CD4-positive, alpha-beta T cell treated with Interleukin-4 for 4 hours (primary cell): Measurements from ENCODE around the gene CD226.
"Not testable (repeated sequence)": the region's sequence is repeated elsewhere in the genome, so short reads cannot be mapped to it uniquely, and the experiment has no call there.

ENCODE experiments used
- DNase-seq: peaks from one replicate; pipeline ENCODE4 v3.0.0-alpha.2; 2020

The CD226 gene

DNA sequence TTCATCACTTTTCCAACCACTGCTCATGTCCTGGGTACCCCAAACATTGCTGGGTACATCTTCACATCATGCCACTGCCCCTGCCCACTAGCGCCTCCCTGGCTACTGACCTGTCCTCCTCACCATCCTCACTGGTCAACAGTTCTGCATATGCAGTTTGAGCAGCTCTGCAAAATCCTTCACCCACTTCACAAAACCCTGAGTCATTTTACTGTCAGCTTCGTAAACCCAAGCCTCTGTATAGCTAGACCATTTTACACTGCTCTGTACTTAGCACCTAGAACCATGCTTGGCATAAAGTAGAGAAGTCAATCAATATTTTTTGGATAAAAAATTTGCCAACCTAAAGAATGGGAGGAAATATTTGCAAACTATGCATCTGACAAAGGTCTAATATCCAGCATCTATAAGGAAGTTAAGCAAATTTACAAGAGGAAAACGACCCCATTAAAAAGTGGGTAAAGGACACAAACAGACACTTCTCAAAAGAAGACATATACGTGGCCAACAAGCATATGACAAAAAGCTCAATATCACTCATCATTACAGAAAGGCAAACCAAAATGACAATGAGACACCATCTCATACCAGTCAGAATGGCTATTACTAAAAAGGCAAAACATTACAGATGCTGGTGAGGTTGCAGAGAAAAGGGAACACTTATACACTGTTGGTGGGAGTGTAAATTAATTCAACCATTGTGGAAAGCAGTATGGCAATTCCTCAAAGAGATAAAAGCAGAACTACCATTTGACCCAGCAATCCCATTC is 48.3 kb downstream of the CD226 start:
- not testable (repeated sequence) for DNase-seq

DNA sequence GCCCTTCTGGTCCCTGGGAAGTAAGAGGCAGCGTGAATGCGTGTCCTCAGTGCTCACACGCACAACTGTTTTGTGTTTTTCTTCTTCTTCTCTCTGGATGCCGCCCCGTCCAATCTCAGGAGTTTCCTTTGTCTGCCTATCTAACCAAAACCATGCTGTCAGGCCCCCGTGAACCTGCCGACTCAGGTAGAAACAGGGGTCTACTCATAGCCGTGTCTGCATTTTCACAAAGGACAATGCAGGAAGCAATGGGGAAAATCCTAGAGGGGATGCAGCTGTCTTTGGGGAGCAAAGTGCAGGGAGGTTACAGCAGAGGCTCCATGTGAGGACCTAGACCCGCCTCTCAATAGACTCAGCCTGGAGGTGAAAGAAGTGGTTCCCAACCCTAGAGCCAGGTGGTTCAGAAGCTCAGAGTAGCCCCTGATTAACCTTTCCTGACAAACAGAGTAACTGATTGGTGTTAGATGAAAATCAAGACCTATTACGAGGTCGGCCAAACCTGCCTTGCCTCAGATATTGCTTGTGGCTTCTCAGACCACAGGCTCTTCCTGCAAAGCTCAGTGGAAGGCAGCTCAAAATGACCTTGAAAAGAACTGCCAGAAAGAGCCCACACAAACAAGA is 49.3 kb downstream of the CD226 start:
- peak; percentile 21 for DNase-seq

DNA sequence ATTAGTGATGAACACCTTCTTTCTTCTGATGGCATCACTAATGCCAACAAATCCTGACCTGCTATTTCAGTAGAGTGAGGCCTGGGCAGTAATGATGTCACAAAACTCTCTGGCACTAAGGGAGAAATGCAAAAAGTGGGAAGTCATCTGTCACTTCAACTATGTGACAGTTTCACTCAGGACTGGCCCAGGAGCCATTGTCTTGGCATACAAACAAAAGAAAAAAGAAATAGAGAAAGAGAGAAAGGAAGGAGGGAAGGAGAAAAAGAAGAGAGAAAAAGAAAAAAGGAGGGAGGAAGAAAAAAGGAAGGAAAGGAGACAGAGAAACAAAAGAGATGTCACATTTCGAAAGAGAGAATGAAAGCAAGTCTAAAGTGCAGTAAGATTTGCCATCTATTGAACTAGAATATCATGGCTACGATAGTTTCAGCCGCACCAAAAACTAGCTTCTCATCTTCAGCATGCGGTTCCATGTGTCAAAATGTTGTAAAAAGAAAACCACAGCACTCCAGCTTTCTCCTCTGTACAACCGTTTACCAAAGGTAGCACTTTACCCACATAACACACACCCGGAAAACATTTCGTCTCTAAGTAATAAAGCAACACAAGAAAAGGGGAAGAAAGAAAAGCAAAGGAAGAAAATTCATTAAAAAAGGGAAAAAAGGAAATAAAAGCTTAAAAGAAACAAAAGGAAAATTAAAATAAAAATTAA is 50.1 kb downstream of the CD226 start:
- DNase-seq, result peak; percentile 55

DNA sequence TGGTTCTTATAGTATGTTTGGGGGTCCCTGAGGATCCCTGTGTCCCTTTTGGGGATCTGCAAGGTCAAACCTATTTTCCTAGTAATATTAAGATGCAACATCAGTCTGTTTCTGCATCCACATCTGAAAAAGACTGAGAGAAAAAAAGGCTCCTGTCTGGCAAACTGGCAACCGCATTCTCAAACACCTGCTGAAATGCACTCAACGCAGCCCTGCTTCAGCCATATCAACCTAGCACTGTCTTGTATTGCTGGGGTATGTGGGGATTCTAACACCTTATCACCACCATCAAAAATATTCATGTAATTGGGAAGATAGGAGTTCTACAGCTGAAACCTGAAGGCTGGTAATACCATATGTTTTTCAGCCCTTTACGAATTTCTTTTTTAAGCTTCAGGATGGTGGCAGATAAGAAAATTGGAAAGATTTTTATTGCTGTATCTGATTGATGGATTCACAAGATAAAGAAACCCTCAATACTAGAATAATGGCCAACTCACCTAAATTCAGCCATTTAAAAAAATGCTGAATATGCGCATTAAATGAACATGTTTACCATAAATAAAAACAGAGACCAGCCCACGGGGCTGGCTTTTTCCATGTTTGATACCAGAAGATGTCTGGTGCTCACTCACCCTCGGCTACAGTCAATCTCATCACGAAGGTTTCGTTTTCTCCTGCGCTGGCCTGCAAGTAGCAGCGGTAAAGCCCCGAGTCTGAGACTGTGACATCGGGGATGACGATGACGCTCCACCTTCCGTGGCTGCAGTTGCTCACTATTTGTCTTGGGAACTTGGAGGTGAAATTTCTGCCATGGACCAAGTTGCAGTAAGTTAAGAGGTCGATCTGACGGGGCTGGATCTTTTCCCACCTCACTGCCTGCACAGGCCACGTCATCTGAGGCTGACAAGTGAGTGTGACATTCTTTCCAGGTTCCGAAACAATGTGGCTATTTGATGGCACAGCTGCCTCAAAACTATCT is 52.3 kb downstream of the CD226 start:
- peak; percentile 51 for DNase-seq

DNA sequence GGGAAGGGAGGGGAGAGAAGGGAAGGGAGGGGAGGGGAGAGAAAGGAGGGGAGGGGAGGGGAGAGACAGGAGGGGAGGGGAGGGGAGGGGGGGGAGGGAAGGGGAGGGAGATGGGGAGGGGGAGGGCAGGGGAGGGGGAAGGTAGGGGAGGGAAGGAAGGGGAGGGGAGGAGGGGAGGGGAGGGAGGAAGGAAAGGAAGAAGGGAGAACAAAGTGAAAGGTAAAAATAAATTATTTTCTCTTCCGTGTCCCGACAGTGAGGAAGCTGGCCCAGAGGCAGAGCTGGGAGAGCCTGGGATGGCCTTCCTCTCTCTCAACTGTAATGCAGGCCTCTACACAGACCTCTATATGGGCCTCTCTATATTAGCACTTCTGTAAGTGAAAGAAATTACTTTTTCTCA is 53.2 kb downstream of the CD226 start:
- DNase-seq, result no peak

DNA sequence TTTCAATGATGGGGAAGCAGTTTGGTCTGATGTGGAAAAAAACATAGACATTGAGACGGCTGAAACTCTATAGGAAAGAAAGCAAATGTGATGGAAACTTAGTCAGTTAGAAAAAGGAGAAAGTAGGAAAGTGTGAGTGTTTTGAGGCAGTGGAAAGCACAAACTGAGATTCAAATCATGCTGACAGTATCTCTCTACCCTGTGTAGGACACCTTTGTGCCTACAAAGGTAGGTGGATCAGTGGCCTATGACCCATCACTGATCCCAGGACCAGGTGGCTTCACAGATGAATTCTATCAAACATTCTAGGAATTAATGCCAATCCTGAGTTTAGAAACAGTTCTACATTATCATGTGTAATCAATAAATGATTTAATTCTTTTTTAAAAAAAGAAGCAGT is 57.1 kb downstream of the CD226 start:
- no peak for DNase-seq

DNA sequence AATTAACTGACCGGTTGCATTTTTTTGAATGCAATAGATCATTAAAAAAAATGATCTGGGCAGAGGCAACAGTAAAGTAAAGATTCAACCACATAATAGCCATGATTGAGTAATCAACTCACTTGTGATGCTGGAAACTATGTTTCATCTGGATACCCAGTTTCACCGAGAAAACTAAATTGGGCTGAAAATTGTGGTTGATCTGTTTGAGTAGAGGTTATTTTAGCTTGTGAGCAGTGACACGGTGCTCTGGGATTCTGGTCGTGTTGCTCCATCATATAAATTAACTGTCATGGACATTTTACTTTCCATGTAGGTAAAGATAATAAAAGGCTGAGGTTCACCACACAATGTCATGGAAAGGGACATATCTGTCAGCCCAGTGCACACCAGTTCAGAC is 58.7 kb downstream of the CD226 start:
- no peak for DNase-seq

DNA sequence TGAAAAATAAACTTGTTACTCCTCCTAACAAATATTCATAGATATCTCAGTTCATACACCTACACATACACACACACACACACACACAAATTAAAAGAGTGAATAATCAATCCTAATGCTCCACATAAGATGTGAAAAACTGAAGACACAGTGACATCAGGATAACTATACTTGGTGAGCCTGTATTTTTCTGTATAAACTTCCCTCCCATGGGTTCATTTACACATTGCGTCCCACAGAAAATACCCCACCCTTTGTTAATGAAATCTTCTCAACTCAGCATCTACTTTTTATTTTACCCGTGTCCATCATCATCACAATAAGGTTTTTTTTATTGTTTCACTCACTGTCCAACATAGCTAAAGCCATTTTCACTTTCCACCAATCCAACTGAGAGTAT is 60.4 kb downstream of the CD226 start:
- DNase-seq, result no peak

DNA sequence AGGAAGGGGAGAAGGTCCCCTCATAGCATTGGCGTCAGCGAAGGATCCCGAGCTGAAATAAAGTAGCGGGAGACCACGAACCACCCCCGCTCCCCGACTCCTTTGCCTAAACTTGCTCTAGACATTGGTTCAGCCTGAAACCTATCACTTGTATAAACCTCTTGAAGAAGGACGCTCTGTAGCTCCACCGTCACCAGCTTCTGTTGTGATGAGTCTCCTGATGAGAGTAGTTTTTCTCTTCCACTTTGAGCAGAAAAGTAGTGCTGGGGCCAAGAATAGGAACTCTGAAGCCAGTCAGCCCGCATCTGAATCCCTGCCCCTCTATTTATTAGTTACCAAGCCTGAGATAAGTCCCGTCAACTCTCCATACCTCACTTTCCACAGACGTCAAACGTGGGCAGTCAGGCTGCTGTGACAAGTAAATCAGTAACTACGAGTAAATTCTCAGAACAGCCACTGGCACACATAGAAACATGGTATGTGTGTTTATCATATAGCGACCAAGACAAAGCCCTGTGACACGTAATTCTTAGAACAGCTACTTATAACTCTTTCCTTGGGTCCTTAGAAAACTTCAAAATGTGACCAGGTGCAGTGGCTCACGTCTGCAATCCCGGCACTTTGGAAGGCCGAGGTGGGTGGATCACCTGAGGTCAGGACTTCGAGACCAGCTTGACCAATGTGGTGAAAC is 61.7 kb downstream of the CD226 start:
- peak; percentile 37 for DNase-seq

DNA sequence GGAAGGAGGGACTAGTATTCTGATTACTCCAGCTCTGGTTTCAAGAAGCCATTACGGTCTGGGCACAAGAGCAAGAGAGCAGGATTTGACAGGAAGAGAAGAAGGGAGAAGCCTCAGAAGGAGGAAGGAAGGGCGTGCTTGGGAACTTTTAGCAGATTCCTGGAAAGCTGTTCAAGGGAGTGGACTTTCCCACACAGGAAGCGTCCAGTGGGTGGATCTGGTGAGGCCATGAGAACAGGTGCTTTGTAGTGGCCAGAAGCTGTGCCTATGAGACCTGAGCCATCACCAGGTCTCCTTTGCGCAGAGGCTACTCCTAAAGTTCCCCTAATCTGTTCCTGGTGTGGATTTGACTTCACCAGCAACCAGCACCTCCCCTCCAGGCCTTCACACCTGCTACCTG is 62.3 kb downstream of the CD226 start:
- DNase-seq, result no peak

DNA sequence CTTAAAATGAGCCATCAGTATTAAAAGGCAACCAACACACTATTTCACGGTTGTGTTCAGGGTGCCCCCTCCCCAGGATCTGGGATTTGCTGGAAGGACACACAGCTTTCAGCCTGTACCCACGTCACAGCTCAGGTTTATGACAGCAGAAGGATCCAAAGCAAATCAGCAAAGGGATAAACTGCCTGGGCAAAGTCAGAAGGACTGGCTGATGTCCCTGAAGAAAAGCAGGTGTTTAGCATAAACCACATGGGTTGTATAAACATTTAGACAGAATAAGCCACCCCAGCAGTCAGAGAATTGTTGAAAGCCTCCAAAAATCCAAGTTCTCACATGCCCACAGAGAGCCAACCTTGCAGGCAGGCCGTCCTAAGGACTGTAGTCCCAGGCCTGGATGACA is 63.9 kb downstream of the CD226 start:
- DNase-seq, result no peak

DNA sequence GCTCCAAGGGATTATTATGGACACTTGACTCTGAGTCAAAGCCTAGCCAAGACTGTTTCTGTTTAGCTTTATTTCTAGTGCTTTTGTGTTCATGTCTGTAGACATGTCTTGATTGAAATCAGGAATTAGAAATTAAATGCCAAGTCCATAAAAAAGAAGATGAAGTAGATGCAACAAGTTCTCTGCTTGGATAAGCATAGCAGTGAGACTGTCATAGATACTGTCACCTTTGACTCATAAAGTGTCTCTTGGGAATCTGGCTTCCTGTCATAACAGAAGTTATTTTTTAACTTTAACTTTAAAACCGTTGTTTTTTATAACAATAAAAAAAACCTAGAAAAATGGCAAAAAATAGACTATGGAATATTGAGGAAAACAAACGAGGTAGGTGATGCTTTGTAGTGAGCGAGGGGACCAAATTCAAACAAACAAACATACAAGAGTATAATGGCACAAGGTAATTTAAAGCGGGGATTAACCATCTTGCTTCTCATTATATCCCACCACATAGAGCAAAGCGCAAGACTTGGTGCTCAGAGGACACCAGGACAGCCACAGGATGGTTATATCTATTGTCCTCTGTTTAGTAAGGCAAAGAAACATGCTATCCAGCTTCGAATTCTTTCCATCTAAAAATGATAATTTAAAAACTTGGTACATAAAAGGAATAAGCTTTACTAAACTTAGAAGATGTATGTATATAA is 64.6 kb downstream of the CD226 start:
- DNase-seq, result no peak

DNA sequence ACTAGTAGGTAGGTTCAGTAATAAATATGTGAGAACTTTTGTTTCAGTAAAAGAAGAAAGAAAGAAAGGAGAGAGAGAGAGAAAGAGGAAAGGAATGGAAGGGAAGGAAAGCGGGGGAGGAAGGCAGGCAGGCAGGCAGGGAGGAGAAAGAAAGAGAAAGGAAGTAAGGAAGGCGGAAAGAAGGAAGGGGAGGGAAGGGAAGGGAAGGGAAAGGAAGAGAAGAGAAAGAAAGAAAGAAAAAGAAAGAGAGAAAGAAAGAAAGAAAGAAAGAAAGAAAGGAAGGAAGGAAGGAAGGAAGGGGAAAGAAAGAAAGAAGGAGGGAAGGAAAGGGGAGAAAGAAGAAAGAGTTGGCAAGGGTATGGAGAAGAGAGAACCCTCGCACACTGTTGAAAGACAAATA is 67.6 kb downstream of the CD226 start:
- DNase-seq, result no peak

DNA sequence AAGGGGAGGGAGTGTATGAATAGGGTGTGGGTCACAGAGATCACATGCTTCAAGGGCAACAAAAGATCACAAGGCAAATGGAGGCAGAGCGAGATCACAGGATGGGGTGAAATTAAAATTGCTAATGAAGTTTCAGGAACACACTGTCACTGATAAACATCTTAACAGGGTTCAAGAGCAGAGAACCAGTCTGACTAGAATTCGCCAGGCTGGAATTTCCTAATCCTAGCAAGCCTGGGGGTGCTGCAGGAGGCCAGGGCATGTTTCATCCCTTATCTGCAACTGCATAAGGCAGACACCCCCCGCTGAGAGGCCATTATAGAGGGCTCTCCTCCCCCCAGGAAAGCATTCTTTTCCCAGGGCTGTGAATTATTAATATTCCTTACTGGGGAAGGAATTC is 68.6 kb downstream of the CD226 start:
- not testable (repeated sequence) for DNase-seq

DNA sequence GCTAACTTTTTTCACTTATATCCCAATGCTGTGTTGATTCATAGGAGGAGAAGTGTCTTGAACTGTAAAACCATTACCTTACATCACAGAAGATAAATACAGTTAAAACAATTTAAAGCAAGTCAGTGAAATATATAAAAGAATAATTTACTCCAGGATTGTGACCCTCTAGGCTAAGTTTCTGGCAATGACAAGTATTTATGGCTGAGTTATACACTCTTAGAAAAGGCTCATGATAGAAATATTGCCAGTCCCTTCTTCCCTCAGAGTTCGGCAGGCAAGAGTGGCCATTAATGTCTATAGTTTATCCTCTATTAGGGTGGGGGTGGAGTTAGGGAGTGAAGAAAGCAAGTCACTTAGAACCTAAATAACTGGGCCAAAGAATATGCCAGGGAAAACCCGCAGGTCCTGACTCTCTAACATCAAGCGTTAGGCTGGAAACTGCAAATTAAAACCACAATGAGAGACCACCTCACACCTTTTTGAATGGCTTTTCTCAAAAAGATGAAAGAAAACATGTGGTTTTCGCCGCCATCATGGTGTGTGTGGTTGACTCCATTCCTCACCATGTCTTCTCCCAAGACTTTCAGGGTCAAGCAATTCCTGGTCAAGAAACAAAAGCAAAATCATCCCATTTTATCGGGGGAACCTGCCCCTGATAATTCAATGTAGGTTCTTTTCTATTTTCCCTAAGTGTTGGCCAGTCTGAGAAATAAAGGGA is 69.3 kb downstream of the CD226 start:
- DNase-seq, result no peak

DNA sequence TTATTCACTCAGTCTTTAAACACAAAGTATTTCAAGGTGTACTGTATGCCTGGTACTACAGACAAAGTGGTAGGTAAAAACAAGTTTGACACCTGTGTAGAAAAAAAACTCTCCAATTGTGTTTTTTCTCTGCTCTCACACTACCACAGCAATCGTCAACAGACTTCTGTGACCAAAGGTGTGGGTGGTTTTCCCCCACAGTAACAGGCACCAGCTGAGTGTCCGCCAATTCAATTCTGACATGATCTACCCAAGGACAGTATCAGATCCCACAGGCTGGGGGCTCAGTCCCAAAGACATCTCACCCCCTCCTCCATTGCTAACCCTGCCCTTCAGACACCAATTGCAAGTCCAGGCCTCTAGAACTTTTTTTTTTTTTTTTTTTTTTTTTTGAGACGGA is 71.2 kb downstream of the CD226 start:
- no peak for DNase-seq

DNA sequence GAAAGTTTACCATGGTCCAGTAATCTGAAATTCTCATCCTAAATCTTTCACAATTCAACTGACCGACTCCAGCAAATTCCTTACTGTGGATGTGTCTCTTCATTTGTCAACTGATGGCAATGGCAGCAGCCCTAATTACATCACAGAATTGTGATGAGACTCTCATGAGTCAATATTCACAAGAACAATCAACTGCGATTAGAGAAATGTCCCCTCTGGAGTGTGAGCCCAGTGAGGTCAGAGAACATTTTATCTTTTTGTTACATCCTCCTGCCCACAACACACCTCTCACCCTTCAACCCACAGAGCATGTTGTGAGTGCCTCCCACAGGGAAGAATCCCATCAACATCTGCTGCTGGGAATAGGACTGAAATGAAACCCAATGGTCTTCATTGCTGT is 73.6 kb downstream of the CD226 start:
- DNase-seq, result no peak

DNA sequence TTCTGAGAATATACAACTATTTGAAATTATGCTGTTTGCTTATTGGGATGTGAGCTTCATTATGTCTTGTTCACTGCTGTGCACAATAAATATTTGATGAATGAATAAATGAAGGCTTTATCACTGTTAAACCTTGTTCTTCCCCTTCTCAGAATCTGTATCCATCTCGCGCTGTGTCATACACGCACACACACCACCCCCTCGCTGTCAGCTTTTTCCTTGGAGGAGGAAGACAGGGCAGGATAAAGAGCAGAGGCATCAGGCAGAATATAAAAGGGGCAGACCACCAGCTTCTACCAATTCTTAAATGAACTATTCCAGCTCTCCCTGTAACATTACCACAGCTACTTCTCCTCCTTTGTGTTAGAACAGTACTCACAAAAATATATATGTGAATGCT is 75.0 kb downstream of the CD226 start:
- no peak for DNase-seq

DNA sequence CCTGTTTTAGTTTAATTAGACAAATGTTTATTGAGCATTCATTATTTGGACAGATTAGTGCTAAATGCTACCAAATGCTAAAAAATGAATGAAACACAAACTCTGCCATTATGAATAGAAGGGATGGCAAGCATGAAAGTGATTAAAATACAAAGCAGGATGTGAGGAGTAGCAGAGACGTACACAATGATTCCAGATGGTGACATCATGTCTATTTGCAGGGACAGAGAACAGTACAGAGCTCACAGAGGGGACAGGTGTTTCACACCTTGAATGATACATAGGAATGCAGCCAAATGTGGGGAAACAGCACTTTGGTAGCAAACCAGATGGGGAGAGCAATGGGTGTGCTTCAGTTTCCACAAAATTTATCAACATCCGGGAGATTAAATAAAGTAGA is 76.3 kb downstream of the CD226 start:
- DNase-seq, result no peak

DNA sequence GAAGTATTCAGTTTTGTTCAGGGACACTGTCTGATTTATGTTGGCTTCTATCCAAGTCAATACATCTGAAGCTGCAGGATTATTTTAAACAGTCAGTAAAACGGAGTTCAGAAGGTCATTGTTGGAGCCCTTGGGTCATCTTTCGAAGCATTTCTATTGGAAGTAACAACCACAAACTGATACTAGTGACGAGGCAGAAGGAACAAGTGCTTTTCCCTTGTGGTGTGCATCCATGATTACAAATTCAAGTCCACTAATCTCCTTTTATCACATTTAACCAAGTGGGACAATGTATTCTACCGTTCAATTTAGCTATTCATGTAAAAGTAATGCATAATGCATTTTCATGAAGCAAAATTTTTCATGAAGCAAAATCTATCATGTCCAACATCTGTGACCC is 76.9 kb downstream of the CD226 start:
- DNase-seq, result no peak

DNA sequence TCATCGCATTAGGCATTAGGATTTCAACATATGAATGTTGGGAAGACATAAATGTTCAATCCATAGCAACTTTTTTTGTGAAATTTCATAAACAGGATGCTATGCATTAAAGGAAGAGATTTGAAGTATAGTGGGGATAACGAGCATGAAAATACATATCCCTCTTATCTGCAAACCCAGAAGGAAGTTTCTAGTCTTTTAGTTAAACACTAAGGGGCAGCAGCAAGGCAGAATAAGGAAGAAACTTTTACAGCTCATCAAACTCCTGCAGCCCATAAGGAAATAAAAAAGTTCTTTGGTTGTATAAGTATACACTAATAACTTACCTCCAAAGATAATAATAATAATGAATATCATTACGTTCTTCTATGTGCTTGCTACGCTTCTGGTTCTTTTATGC is 81.5 kb downstream of the CD226 start:
- no peak for DNase-seq
